ENCODE measurements around the gene TTLL3. TPM values are rescaled to one million over a fixed set of nuclear protein-coding genes. Genes with fewer than 3 reads are reported as not detected.
"Not testable (repeated sequence)": the region's sequence is repeated elsewhere in the genome, so short reads cannot be mapped to it uniquely, and the experiment has no call there.

Gene TTLL3
- polyA plus RNA-seq, 3 donors = 1.1 to 196 (median 1.8) TPM

DNA sequence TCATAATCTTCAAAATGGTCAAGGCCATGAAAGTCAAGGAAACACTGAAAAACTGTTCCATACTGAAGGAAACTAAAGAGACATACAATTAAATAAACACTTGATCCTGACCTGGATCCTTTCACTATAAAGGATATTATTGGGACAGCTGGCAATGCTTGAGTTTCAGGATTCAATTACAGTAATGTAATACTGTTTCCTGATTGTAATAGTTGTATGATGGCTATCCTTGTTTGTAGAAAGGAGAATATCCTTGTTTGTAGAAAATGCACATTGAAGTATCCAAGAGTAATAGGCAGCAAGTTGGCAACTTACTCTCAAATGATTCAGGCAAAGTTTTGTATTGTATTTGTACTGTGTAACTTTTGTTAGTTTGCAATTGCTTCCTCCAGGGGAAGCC lies 65.4 kb downstream of the TTLL3 start:
- H3K4me1 Mint-ChIP-seq = no peaks in the 10 kb centered on the region
- H3K4me1 ChIP-seq (ENCODE audit: control insufficient read depth in 1 of 2, insufficient read depth in 2 of 2, low read length in 2 of 2) = no peaks in the 10 kb centered on the region
- no peak for DNase-seq
- no peak overlapping the region for H3K4me3 Mint-ChIP-seq
- TF ChIP-seq, protein P1, sequence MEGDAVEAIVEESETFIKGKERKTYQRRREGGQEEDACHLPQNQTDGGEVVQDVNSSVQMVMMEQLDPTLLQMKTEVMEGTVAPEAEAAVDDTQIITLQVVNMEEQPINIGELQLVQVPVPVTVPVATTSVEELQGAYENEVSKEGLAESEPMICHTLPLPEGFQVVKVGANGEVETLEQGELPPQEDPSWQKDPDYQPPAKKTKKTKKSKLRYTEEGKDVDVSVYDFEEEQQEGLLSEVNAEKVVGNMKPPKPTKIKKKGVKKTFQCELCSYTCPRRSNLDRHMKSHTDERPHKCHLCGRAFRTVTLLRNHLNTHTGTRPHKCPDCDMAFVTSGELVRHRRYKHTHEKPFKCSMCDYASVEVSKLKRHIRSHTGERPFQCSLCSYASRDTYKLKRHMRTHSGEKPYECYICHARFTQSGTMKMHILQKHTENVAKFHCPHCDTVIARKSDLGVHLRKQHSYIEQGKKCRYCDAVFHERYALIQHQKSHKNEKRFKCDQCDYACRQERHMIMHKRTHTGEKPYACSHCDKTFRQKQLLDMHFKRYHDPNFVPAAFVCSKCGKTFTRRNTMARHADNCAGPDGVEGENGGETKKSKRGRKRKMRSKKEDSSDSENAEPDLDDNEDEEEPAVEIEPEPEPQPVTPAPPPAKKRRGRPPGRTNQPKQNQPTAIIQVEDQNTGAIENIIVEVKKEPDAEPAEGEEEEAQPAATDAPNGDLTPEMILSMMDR (IDR thresholded peaks at IDR 0.05) = no peak
- H3K27me3 ChIP-seq (ENCODE audit: control insufficient read depth in 2 of 2, insufficient read depth in 2 of 2, low read length in 2 of 2) = no peaks in the 10 kb centered on the region
- H3K27ac ChIP-seq (ENCODE audit: low read depth in 1 of 2, low read length in 2 of 2) = no peak overlapping the region
- H3K4me2 ChIP-seq (replicated peaks; ENCODE audit: extremely low read depth, low read length, poor library complexity, severe bottlenecking) = no peak overlapping the region
- no peak overlapping the region for H2AFZ ChIP-seq (ENCODE audit: insufficient read depth, low read depth, low read length, poor library complexity, severe bottlenecking)
- H3K36me3 ChIP-seq (replicated peaks in 1 of 2; ENCODE audit: control insufficient read depth in 1 of 2, insufficient read depth in 2 of 2, low read length in 2 of 2) = no peaks in the 10 kb centered on the region
- no peaks in the 10 kb centered on the region for H3K36me3 Mint-ChIP-seq
- no peak overlapping the region for H3K9ac ChIP-seq (ENCODE audit: insufficient read depth, low read length, poor library complexity, severe bottlenecking)
- H3K4me3 ChIP-seq (replicated peaks in 1 of 3; ENCODE audit: low read depth in 2 of 3, low read length in 3 of 3) = no peak overlapping the region
- intact Hi-C loops (cut with micrococcal nuclease) = no loop called here
- peaks cover 0 to 1% (median 0%) of the 10 kb centered on the region in 7 donors for H3K9me3 Mint-ChIP-seq
- H3K9me3 ChIP-seq (replicated peaks in 1 of 2; ENCODE audit: control insufficient read depth in 1 of 2, insufficient read depth in 1 of 2, low read length in 2 of 2) = no peaks in the 10 kb centered on the region
- H3K79me2 ChIP-seq (ENCODE audit: insufficient read depth, low read length) = no peaks in the 10 kb centered on the region
- H3K27me3 Mint-ChIP-seq (ENCODE audit: low read depth in 3 of 3) = peaks cover 0 to 3% (median 1%) of the 10 kb centered on the region in 3 donors
- no peak overlapping the region for H3K27ac Mint-ChIP-seq
- no peaks in the 10 kb centered on the region for H4K20me1 ChIP-seq (ENCODE audit: insufficient read depth, low read length)

GRCh38 chr3:9876255-9876654 lies 66.2 kb downstream of the TTLL3 start:
- H3K27ac ChIP-seq (ENCODE audit: low read depth in 1 of 2, low read length in 2 of 2); H3K4me1 ChIP-seq (ENCODE audit: control insufficient read depth in 1 of 2, insufficient read depth in 2 of 2, low read length in 2 of 2); DNase-seq; H3K9me3 ChIP-seq (replicated peaks in 1 of 2; ENCODE audit: control insufficient read depth in 1 of 2, insufficient read depth in 1 of 2, low read length in 2 of 2); H3K27ac Mint-ChIP-seq; intact Hi-C loops (cut with micrococcal nuclease); H3K79me2 ChIP-seq (ENCODE audit: insufficient read depth, low read length); H3K4me1 Mint-ChIP-seq; H3K36me3 ChIP-seq (replicated peaks in 1 of 2; ENCODE audit: control insufficient read depth in 1 of 2, insufficient read depth in 2 of 2, low read length in 2 of 2); H2AFZ ChIP-seq (ENCODE audit: insufficient read depth, low read depth, low read length, poor library complexity, severe bottlenecking); H3K4me3 ChIP-seq (replicated peaks in 1 of 3; ENCODE audit: low read depth in 2 of 3, low read length in 3 of 3); H3K4me3 Mint-ChIP-seq; H3K9me3 Mint-ChIP-seq; H3K4me2 ChIP-seq (replicated peaks; ENCODE audit: extremely low read depth, low read length, poor library complexity, severe bottlenecking); H3K36me3 Mint-ChIP-seq; H3K27me3 Mint-ChIP-seq (ENCODE audit: low read depth in 3 of 3); H3K27me3 ChIP-seq (ENCODE audit: control insufficient read depth in 2 of 2, insufficient read depth in 2 of 2, low read length in 2 of 2); H3K9ac ChIP-seq (ENCODE audit: insufficient read depth, low read length, poor library complexity, severe bottlenecking); H4K20me1 ChIP-seq (ENCODE audit: insufficient read depth, low read length): not testable (repeated sequence)
- 100% methylated on average over 2 of the region's 4 CpGs for WGBS (ENCODE audit: insufficient coverage)

All from CD14-positive monocyte (primary cell).